ENCODE data around the gene OPCML. TPM values are rescaled to one million over a fixed set of nuclear protein-coding genes. Genes with fewer than 3 reads are reported as not detected.

Gene OPCML
- polyA plus RNA-seq, 1 donor from 2014 or later, result not detected

- Mint-ChIP-seq H3K36me3 (no peaks in the 10 kb centered on the region), H3K27me3 (no peaks in the 10 kb centered on the region), H3K4me3 (no peak overlapping the region), H3K27ac (no peak overlapping the region), H3K4me1 (no peaks in the 10 kb centered on the region), H3K9me3 (peaks cover 0 to 5% (median 5%) of the 10 kb centered on the region in 3 donors)
These were observed 610.7 kb downstream of the OPCML start for GRCh38 chr11:132921597-132921996.

GRCh38 chr11:132920451-132921096, 611.7 kb downstream of the OPCML start:
- H3K4me1 Mint-ChIP-seq, result no peaks in the 10 kb centered on the region
- H3K27ac Mint-ChIP-seq, result no peak overlapping the region
- no peaks in the 10 kb centered on the region for H3K27me3 Mint-ChIP-seq
- peaks cover 0 to 10% (median 5%) of the 10 kb centered on the region in 3 donors for H3K9me3 Mint-ChIP-seq
- no peaks in the 10 kb centered on the region for H3K36me3 Mint-ChIP-seq
- H3K4me3 Mint-ChIP-seq, result no peak overlapping the region

DNA sequence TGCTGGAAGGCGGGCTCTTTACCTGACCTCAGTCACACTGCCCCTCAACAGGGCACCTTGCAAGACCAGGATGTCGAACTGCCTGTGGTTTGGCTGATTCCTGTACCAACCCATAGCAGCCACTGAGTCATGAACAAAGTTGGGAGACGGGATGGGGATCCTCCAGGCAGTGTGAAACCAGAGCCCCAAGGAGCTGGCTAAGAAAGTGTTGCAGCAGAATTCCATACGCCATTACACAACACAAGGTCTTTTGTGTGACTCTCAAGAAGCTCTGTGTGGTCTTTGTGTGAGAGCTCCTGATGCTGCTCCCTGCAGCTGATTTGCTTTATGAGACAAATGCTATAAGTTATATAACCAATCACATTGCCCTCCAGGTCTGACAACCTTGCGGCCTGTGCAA, 617.7 kb downstream of the OPCML start:
- Mint-ChIP-seq H3K4me3 (no peak overlapping the region), H3K27ac (no peak overlapping the region), H3K36me3 (no peaks in the 10 kb centered on the region), H3K27me3 (no peaks in the 10 kb centered on the region), H3K4me1 (no peaks in the 10 kb centered on the region), H3K9me3 (peaks cover 0 to 9% (median 0%) of the 10 kb centered on the region in 3 donors)

- no peak overlapping the region for H3K4me3 Mint-ChIP-seq
- H3K4me1 Mint-ChIP-seq, result no peaks in the 10 kb centered on the region
- no peak overlapping the region for H3K27ac Mint-ChIP-seq
- peaks cover 0 to 9% (median 0%) of the 10 kb centered on the region in 3 donors for H3K9me3 Mint-ChIP-seq
- no peaks in the 10 kb centered on the region for H3K36me3 Mint-ChIP-seq
- no peaks in the 10 kb centered on the region for H3K27me3 Mint-ChIP-seq
These were observed 618.4 kb downstream of the OPCML start for GRCh38 chr11:132913886-132914285.

GRCh38 chr11:132913295-132913694, 619.0 kb downstream of the OPCML start:
- Mint-ChIP-seq H3K36me3 (no peaks in the 10 kb centered on the region), H3K27me3 (no peaks in the 10 kb centered on the region), H3K4me1 (no peaks in the 10 kb centered on the region), H3K4me3 (no peak overlapping the region), H3K9me3 (peaks cover 0 to 9% (median 0%) of the 10 kb centered on the region in 3 donors), H3K27ac (no peak overlapping the region)

GRCh38 chr11:132911186-132911585, 621.1 kb downstream of the OPCML start:
- Mint-ChIP-seq H3K27me3 (no peaks in the 10 kb centered on the region), H3K4me1 (no peaks in the 10 kb centered on the region), H3K4me3 (no peak overlapping the region), H3K36me3 (no peaks in the 10 kb centered on the region), H3K9me3 (peaks cover 0 to 4% (median 3%) of the 10 kb centered on the region in 3 donors), H3K27ac (no peak overlapping the region)

GRCh38 chr11:132910011-132910760, 622.1 kb downstream of the OPCML start:
- no peaks in the 10 kb centered on the region for H3K36me3 Mint-ChIP-seq
- H3K4me3 Mint-ChIP-seq, result no peak overlapping the region
- H3K9me3 Mint-ChIP-seq, result peaks cover 0 to 3% (median 3%) of the 10 kb centered on the region in 3 donors
- H3K27ac Mint-ChIP-seq, result no peak overlapping the region
- H3K4me1 Mint-ChIP-seq, result no peaks in the 10 kb centered on the region
- no peaks in the 10 kb centered on the region for H3K27me3 Mint-ChIP-seq

DNA sequence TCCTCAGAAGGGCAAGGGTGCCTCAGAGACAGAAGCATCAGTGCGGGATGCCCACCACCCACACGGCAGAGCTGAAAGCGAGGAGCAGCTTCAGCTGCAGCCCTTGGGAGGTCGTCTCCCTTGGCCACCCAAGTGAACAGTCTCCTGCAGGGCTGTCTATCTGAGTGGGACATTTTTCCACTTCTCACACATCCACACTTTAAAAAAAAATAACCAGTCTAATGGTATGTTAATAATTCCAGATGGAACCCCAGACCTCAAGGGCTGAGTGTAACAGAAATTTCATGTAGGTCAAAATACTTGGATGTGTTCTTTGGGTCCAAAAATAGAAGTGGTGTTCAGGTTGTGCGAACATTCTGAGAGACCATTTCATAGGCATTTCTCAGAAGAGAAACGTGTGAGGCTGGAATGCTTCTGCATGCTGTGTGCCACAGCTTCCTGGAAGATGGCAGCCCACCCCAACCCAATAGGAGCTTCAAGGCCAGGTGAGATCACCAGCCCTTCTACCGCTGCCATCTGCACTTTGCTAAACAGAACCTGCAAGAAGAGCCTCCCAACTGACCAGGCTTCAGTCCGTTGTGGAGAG, 623.2 kb downstream of the OPCML start:
- peaks cover 0 to 3% (median 3%) of the 10 kb centered on the region in 3 donors for H3K9me3 Mint-ChIP-seq
- H3K27ac Mint-ChIP-seq, result peak overlapping the region in 1 of 3 donors; percentile 67
- H3K4me3 Mint-ChIP-seq, result no peak overlapping the region
- H3K4me1 Mint-ChIP-seq, result no peaks in the 10 kb centered on the region
- no peaks in the 10 kb centered on the region for H3K27me3 Mint-ChIP-seq
- no peaks in the 10 kb centered on the region for H3K36me3 Mint-ChIP-seq

DNA sequence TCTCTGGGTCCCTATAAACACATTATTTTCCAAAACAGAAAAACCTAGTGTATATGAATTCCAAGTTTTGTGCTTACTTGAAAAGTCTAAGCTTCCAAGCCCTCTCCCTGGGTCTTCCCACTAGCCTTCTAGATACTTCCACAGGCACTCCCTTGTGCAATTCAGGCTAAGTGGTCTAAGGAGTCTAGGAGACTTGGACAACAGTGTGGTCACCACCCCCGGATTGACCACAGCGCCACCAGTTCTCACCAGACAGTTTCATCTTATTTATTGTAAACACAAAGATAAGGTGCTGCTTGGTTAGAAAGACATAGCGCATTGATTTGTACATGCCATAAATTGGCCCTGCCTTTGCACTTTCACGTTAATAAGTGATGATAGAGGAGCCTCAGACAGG, 623.9 kb downstream of the OPCML start:
- H3K9me3 Mint-ChIP-seq, result peaks cover 0 to 3% (median 0%) of the 10 kb centered on the region in 3 donors
- no peaks in the 10 kb centered on the region for H3K4me1 Mint-ChIP-seq
- no peaks in the 10 kb centered on the region for H3K36me3 Mint-ChIP-seq
- no peaks in the 10 kb centered on the region for H3K27me3 Mint-ChIP-seq
- peak overlapping the region in 1 of 3 donors; percentile 67 for H3K27ac Mint-ChIP-seq
- no peak overlapping the region for H3K4me3 Mint-ChIP-seq

- Mint-ChIP-seq H3K9me3 (peaks cover 0 to 3% (median 0%) of the 10 kb centered on the region in 3 donors), H3K27me3 (no peaks in the 10 kb centered on the region), H3K4me1 (no peaks in the 10 kb centered on the region), H3K4me3 (no peak overlapping the region), H3K36me3 (no peaks in the 10 kb centered on the region), H3K27ac (no peak overlapping the region)
These were observed 624.5 kb downstream of the OPCML start for GRCh38 chr11:132907651-132908413.

- Mint-ChIP-seq H3K27me3 (no peaks in the 10 kb centered on the region), H3K36me3 (no peaks in the 10 kb centered on the region), H3K4me1 (peaks cover 0 to 2% (median 0%) of the 10 kb centered on the region in 3 donors), H3K27ac (no peak overlapping the region), H3K9me3 (peaks cover 0 to 3% (median 0%) of the 10 kb centered on the region in 3 donors), H3K4me3 (no peak overlapping the region)
These were observed 627.7 kb downstream of the OPCML start for GRCh38 chr11:132904607-132905006.

DNA sequence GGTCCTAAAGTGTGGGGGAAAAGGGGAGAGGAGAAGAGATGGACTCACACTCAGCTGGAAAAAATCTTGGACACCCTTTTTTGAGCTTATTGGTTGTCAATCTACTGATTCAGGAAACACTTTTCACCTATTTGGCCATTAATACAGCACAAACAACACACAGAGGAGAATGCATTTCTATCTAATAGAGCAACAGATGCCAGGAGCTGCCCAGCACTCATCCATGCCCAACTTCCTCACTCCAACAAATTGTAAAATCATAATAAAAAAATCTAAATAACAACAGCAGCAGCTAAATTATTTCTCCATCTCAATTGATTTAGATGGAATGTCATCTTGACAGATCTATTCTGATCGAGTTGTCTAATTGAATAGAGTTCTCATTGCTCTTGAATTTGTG, 628.2 kb downstream of the OPCML start:
- Mint-ChIP-seq H3K27me3 (no peaks in the 10 kb centered on the region), H3K36me3 (no peaks in the 10 kb centered on the region), H3K27ac (no peak overlapping the region), H3K9me3 (peaks cover 0 to 3% (median 0%) of the 10 kb centered on the region in 3 donors), H3K4me1 (peaks cover 0 to 2% (median 0%) of the 10 kb centered on the region in 3 donors), H3K4me3 (no peak overlapping the region)

DNA sequence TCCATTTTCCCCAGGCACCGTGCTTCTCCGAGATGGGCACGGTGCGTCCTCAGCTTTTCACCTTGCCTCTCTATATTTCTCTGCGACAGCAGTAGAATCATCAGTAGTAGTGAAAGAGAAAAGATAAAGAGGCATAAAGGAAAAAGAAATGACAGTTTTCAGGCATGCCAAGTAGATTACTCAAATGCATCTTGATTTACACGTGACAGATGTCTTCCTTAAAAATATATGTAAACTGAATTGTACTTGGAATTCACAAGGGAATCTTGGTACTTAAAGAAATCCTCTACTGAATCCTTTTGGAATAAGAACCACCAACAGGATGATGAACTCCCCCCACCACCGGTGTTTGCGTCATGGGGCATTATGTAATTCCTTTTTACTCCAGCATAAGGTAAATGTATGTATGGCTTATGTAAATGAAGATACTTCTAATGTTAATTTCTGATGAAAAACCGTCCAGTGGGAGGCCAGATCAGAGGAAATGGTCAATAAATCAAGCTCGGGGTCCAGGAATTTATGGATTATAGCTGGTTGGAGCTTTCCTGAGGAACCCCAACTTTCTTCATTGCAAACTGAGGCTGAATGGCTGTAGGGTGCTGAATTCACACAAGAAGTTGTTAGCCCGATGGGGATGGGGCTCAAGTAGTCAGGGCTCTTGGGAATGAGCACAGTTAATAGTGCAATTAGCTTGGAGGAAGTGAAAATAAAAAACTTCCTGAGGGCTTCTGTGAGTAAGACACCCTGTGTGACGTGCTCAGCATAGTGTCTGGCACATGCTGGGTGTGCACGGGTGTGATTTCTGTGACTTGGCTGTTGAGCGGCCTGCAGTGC, 630.4 kb downstream of the OPCML start:
- Mint-ChIP-seq H3K27me3 (no peaks in the 10 kb centered on the region), H3K9me3 (peaks cover 0 to under 1% (median 0%) of the 10 kb centered on the region in 3 donors), H3K4me3 (no peak overlapping the region), H3K27ac (no peak overlapping the region), H3K4me1 (peaks cover 0 to 2% (median 0%) of the 10 kb centered on the region in 3 donors), H3K36me3 (no peaks in the 10 kb centered on the region)

GRCh38 chr11:132898676-132899075, 633.6 kb downstream of the OPCML start:
- H3K4me1 Mint-ChIP-seq, result peaks cover 0 to 2% (median 0%) of the 10 kb centered on the region in 3 donors
- H3K9me3 Mint-ChIP-seq, result peaks cover 0 to 2% (median 0%) of the 10 kb centered on the region in 3 donors
- H3K27me3 Mint-ChIP-seq, result no peaks in the 10 kb centered on the region
- H3K36me3 Mint-ChIP-seq, result no peaks in the 10 kb centered on the region
- H3K27ac Mint-ChIP-seq, result no peak overlapping the region
- H3K4me3 Mint-ChIP-seq, result no peak overlapping the region
